Activated CD8-positive, alpha-beta memory T cell treated with anti-CD3 and anti-CD28 coated beads for 24 hours (primary cell): ENCODE measurements around the gene SPACA9.

ENCODE experiments used
- DNase-seq: peaks from one replicate; pipeline ENCODE4 v3.0.0-alpha.2; 2020

Gene SPACA9

DNA sequence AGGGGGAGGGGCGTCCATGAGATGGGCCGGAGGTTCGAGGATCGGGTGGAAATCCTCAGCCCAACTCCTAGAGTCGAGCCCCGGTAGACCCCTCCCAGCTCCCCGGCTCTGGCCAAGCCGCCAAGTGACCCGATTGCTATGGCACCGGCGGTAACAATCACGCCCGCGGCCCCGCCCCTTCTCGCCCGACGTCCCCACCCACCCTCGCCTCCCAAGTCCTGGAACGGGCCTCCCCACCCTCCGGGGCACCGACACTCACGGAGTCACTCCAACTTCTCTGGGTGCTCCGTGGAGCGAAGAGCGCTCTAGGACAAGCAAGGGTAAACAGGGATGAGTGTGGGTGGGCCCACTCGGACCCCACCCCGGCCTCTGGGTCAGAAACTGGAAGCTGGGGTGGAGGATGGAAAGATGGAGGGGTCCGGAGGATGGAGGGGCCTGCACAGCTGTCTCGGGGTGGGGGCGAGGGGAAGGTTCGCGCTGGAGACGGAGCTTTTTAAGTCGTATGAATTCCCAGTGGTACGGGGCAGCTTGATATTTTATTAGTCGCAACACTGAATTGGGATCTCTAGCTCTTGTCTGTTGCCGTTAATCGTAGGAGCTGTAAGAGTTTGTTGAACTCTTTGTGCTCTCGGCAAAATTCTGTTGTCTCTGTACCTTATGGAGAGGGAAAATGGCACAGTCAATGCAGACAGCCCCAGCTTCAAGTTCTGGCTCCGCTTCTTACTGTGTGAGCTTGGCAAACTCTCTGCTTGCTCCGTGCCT lies at the start of gene SPACA9:
SPACA9 (plus strand) TSS at position 204 of the 762 bp plus-strand sequence. CDS start 5,050 bp downstream, outside the sequence.
- peak; percentile 67 for DNase-seq

DNA sequence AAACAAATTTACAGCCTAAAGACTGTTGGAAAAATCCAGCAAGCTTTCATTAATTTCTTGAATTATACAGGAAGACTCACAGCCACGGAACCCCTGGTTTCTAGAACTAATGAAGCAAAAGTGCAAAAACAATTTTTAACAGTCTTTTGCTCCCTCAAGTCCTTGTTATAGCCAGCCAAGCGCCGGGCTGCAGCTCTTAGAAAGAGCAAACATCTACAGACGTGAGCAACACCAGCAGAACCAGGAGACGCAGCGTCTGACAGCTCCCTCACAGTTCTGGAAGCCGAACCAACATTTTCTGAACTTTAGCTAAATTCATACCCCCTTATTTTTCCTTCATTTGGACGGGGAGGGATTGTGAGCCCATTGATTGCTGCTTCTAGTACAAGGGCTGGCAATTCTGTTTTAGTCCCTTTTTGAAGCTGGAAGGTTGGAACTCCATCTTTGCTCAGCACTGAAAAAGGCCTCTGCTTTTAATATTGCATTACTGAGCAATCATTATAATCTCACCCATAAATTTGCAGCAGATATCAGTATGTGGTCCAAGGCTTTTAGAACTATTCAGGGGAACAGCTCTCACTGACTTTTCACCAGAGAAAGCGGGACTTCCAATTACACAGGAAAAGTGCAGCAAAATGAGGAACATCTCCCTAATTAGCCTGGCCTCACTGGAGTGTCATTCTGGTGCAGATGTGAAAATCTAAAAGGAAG lies 46.4 kb upstream of the SPACA9 start:
- DNase-seq = no peak

DNA sequence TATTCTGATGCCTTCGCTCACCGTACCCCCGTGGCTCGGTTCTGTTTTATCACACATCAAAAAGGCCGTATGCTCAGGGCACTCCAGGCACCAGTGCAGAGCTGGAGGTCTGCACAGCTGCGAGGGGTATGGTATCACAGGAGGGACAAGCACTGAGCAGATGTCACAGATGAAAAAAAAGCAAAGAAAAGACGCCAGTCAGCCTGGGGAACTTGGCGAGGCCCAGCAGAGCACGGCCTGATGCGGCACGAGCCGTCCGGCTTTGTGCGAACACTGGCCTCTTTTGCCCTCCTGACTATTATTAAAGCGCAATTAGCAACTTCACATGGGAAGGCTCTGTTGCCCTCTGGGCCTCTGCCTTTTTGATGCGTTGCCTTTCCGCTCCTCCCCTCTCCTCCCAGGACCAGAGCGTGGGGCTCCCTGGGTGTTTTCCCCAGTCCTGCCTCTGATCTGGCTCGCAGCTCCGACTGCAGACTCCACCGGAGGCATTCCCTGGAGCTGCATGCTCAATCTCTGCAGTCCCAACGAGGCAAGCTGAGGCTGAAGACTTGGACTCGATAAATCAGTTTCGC lies 45.1 kb upstream of the SPACA9 start:
- DNase-seq = no peak

DNA sequence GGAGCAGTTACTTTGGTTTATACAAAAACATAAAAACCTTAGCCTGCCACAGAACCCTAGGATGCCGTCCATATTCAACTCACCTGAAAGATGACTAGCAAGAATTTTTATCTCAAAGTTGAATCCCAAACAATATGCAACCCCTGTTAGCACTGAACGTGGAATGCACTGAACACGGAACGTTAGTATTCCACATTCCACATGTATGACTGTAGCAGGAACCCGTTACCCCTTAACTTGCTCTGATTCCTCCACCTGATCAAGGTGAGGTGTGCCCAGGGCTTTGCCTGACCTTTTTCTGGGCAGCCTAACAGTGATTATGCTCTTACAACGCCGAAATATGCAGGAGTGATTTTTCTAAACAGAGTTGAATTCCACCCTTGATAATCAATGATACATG lies 44.4 kb upstream of the SPACA9 start:
- no peak for DNase-seq

DNA sequence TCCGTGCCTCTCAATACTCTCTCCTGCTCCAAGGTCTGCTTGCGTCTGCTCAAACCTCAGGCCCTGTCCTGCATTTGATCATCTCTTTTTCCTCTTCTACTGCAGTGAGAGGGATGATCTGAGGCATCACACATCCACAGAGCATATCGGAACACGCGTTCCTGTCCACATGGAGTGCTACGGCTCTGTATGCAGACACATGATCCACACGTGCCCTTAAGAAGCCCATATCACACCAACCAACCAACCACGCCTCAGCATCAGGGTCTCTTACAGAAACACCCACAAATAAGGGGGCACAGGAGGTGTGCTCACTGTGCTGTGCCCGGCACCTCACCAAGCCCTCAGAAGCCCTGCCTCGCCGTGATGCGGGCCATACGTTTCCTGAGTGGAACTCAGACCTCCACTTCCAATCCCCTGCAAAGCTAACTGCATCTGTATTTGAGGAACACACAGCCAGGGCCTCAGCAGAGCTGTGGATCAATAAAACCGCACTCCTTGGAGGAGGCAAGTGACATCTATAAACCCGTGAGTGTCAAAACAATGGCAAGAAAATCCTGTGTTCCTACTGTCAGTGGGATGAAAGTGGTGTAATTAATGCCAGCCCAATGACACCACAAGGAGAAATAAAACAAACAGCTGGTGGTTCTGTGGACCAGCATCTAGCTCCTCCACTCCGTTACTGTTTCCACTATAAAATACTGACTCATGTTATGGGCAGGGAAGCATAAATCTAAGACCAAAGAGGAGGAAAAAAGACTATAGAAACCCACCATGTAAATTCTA lies 41.0 kb upstream of the SPACA9 start:
- DNase-seq = no peak

DNA sequence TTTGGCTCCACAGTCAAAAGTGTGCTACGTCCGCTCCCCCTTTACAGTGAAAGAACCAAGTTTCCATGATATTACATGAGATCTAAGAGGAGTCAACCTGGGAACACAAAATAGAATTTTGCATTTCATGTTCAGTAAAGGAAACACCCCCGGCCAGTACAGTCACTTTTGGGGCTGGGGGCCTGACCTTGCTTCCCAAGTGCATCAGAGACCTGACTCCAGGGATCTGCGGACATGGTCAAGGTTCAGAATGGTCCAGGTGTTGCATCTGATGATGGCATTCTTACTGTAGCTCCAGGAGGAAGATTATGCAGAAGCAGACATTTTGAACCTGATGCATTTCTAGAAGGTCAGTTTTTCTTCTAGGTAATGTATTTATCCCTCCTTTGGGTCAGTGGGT lies 40.4 kb upstream of the SPACA9 start:
- DNase-seq = no peak

DNA sequence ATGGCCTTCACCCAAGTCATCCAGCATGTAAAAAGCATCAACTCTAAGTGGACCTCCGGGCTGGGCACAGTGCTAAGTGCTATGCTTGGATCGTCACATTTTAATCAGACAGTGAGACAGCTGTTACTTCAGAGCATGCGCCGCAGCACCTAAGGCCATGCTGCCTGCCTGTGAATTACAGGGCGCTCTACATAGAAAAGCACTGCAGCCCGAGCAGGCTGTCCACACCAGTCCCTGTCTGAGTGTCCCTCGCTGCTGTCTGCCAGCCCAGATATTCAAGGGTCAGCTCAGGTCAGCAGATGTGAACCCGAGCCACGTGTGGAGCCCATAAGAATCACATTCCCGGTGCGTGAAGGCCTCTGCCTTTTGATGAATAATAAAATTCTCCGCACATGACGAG lies 37.7 kb upstream of the SPACA9 start:
- DNase-seq = no peak

DNA sequence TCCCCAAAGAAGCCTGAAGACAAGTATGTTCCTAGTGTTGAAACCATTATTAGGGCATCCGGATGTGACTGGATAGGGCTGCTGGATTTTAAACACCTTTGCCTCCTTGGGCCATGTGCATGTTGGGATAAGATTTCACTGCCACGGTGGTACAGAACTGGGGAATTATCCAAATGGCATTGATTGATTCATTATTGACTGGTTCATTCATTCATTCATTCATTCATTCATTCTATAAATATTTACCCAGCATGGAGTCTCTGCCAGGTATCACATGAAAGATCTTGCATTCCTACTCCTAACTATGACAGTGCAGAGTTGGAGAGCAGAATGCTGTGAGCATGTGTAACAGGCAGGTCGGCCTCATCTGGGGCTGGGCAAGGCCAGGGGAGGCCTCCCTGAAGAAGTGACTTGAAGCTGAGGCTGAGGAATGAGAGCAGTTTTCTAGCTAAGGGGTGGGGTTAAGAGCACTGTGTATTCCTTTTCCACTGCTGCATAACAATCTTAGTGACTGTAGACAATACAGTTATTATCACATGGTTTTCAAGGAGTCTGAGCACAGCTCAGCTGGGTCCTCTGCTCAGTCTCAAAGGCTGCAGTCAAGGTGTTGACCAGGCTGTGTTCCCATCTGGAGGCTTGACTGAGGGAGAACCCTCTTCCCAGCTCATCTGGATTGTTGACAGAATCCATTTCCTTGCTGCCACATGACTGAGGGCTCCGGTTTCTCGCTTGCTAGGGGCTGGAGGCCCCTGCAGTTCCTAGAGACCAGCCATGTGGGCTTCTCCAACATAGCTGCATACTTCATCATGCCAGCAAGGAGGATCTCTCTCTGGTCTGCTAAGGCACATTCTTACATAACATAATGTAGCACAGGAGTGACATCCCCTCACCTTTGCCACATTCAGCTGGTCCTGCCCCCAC lies 36.3 kb upstream of the SPACA9 start:
- DNase-seq = no peak

DNA sequence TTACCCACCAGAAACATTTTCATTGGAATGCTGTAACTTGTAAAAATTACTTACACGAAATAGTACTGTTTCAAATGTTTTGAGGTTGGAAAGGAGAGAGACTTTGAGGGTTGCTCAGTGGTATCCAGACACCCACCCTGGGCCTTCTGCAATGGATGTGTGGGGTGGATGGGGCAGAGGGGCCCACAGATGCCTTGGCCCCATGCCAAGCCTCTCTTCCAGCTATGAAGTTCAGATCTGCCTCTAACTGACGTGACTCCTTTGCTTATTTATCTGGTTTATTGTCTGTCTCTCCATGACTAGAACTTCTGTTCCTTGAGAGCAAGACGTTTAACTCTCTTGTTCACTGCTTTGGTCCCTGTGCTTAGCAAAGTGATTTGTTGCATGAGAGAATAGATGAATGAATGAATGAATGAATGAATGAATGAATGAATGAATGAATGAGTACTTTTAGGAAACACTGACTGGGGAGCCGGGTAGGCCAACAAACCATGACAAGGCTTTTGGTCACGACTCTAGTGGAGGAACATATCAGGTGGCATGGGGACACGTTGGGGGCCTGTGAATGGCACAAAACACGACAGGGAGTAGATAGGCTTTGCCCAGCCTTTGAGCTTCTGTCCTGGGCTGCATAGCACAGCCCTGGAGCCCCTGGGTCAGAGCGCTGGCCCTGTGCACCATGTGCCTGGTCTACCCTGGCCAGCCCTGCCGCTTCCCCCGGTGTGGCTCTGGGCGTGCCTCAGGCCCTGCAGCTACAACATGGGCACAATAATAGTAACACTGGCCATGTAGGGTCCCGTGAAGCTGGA lies 32.4 kb upstream of the SPACA9 start:
- no peak for DNase-seq

DNA sequence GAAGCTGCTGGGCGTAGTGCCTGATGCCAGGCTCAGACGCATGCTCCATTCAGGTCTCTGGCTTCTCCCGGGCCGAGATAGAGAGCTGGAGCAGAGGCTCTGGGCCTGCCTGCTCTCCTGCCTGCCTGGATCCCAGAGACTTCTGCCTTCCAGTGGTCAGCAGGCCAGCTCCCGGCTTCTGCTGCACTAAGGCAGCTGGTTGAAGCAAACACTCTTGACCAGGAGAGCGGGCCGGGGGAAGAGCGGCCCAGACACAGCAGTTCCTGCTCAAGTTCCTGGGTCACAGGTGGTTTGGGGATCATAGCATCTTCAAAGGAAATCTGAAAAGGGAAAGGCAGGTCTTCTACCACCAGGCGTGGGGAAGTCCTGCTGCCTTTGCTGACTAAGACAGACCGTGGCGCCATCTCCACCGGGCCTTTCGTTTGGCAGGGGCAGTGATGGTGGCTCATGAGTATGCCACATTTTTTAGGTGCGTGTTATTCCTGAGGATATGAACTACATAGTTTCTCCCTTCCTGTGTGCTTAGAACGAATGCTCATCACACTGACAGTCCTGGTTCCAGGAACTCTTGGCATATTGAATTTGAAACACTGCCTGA lies 31.7 kb upstream of the SPACA9 start:
- no peak for DNase-seq

DNA sequence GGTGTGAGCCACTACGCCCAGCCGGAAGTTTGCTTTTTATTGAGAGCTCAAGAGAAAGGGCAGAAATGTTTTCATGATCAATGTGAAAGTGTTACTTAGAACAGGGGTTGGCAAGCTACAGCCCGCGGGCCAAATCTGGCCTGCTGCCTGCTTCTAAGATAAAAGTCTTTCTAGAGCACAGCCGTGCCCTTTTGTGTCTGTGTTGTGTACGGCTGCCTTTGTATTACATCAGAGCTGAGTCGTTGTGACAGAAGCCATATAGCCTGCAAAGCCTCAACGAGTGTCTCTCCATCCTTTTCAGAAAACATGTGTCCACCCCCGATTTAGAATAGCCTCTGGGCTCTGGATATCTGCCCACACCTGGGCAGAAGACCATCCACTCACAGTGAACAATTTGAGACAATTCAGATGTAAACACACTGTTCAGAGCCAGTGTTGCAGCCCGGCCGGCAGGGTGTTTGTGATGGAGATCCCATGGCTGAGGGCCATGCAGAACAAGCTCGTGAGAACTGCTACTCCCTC lies 29.5 kb upstream of the SPACA9 start:
- DNase-seq = no peak

DNA sequence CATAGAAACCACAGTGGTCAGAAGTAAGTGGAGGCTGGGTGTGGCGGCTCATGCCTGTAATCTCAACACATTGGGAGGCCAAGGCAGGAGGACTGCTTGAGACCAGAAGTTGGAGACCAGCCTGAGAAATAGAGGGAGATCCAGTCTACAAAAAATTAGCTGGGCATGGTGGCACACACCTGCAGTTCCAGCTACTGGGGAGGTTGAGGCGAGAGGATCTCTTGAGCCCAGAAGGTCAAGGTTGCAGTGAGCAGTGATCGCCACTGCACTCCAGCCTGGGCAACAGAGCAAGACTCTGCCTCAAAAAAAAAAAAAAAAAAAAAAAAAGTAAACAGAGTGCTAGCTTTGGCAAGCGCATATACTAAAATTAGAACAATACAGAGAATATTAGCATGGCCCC lies 25.2 kb upstream of the SPACA9 start:
- DNase-seq = no peak

DNA sequence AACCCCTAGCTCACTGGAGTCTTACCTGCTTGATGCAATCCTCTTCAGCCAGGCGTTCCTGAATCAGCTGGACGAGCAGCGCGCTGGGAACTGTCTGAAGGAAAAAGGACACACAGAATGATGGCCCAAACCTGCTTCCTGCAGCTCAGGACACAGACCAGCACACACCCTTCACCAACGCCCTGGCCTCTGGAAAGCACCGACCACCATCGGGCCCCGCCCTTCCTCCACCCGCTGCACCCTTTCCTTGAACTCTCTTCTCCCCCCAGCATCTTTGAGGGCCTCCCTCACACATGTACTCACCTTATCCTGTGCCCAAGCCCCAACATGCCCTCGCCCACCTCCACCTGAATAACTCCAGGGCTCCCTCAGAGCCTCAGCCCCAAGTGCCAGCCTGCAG lies 23.9 kb upstream of the SPACA9 start:
- no peak for DNase-seq

DNA sequence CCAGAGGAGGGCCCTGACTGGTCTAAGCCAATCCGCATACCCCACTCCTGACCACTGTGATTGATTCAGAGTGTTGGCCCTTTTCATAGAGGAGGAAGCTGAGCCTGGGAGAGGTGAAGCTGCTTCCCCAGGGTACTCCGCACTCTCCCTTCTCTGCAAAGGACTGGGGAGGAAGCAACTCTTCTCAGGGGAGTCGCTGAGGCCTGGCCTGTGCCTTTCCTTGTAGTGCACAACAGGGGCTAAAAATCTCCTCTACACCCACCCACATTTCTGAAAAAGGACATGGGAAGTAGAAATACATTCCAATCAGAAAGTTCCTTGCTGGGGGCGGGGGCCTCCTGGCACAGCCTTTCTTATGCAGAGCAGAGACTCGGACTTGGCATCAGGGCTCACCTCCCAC lies 22.8 kb upstream of the SPACA9 start:
- no peak for DNase-seq

DNA sequence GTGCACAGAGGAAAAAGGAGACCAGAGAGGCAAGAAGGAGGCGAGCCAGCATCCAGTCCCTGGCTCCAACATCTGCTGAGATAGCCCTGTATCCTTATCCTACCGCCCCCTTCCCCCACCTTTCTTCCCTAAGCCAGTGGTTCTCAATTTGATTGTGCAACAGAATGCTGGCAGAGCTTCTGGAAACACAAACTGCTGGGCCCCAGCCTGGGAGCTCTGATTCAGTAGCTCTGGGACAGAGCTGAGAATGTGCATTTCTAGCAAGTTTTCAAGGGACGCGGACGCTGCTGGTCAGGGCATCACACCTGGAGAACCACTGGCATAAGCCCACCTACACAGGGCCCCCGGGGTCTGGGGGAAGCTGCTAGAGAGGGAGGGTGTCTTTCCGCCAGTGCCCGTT lies 21.7 kb upstream of the SPACA9 start:
- DNase-seq = no peak

DNA sequence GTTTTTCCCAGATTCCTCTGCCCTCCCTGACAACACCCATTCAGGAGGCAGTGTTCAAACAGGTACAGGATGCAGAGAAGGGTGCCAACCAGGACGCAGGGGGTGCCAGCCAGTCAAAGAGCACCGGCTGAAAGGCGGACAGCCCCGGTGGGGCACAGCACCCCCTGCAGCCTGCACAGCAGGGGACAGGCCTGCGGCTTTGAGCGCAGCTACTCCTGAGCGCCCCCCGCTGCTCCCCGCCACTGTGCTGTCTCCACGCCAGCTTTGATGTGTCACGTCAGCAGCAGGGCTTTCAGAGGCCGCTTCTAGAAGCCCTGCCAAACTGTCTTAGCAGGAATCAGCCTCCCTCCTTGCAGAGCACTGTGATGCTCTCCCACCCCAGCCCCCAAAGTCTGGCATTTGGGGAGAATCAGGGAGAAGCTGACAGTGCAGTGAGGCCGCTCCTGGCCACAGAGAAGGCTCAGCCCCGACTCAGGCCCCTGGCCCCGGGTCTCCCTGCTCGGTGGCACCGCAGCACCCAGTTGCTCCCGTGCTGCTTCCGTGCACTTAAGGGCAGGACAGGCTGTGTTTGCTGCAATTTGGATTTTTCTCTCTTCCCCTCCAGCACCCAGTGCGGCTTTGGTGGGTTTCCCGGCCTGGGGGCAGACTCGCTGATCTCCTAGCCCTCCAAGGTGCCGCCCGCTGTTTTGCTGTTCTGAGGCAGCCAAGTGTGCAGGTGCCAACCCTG lies 20.9 kb upstream of the SPACA9 start:
- DNase-seq = no peak

DNA sequence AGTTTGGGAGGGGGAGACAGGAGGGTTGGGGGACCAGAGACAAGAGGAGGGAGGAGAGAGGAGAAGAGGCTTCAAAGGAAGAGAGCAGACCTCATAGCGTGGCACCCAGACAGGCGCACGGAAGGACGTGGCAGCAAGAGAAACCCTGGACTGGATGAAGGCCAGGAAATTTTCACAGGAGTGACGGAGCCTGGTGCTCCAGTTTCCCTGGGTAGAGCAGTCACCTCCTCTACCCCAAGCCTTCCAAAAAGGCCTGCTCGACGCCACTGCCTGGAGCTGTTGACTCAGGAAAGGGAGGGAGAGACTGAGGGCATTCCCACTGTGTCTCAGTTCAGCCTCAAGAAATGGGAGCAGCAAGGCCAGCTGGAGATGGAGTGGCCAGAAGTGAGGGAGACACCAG lies 19.9 kb upstream of the SPACA9 start:
- no peak for DNase-seq

DNA sequence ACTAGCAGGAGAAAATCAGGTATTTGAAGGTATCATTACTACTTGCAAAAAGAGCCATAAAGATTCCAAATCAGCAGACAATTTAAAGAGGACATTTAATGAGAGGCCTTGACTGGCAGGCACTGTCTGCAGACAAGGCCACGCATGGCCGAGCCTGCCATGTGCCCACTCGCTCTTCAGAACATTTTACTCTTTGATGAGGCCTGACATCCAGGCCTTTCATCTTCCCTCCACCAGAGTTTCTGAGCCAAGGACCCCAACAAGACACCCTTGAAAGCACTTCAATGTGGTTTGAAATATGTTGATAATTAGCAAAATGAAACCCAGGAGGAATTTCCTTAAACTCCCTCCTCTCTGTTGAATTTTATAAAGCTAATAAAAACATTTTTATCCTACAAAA lies 17.0 kb upstream of the SPACA9 start:
- no peak for DNase-seq

DNA sequence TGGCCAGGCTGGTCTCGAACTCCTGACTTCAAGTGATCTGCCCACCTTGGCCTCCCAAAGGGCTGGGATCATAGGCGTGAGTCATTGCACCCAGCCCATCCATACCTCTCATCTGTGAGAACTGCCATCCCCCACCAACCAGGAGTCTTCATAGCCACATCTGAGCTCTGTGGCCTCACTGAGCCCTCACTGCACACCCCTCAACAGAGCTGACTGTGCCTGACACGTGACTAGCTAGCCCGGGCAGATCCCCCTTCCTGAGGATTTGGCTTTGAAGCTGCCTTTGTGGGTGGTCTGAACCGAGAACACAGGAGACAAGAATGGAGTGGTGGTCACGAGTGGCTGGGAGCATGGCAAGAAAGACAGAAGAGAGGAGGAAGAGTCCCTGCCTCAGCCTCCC lies 16.2 kb upstream of the SPACA9 start:
- no peak for DNase-seq

DNA sequence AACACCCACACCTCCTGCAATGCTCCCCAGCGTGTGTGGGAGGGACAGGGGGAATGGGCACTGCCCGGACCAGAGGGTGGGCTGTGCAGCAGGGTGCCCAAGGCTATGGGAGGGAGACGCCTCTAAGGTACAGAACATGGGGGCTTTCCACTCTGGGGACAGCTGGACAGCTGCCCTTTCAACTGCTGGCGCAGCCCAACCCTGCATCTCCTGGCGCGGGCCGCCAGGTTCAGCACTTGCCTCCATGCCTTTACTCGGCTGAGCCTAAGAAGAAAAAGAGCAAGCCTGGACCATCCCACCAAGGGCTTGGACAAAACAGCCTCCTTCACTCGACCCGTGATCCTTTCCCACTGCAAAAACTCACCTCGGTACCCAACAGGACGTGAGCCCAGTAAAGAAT lies 15.6 kb upstream of the SPACA9 start:
- no peak for DNase-seq
